Measurements from ENCODE around the gene MAGEA9B. TPM values are rescaled to one million over a fixed set of nuclear protein-coding genes. Genes with fewer than 3 reads are reported as not detected.
A peak's percentile ranks its signal among the peaks of the same experiment; 100 is the strongest.
"Not testable (repeated sequence)": the region's sequence is repeated elsewhere in the genome, so short reads cannot be mapped to it uniquely, and the experiment has no call there.

Gene MAGEA9B
- total and polyA plus RNA-seq, 10 of the 15 experiments (the other 5 are each of a cell fraction or from before 2014, with no cell fraction given): 0.08 TPM; not detected in 9

DNA sequence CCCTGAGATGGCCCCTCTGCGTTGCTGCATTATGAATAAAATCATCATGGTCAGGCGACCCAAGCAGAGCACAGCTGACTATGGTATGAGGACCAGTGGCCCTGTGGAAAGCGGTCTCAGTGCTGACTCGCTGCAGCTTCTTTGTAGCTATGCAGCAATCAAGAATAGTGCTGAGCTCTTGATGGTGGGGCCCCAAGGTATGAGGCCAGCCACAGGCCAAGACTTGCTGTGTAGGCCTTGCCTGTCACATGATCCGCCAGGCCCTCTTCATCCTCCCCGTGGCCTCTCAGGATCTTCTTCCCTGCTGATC is 35.4 kb downstream of the MAGEA9B start:
- BruUV-seq (replicated peaks); H3K4me2 ChIP-seq (ENCODE audit: control insufficient read depth, insufficient read depth); H3K4me3 ChIP-seq; SMC1A ChIA-PET (ENCODE audit: uncharacterized antibody, unreplicated experiment); RAD21 ChIA-PET (ENCODE audit: unreplicated experiment); intact Hi-C loops (cut with micrococcal nuclease; ENCODE audit: unreplicated experiment); H4K20me1 ChIP-seq (ENCODE audit: control insufficient read depth, insufficient read depth); H3K9ac ChIP-seq (ENCODE audit: control insufficient read depth, insufficient read depth, low read length); H3K27ac ChIP-seq (ENCODE audit: control insufficient read depth, insufficient read depth); DNase-seq (ENCODE audit: low read depth, low spot score); H3K9me3 ChIP-seq (replicated peaks; ENCODE audit: control insufficient read depth, insufficient read depth, low read length); H3K79me2 ChIP-seq (ENCODE audit: control insufficient read depth, insufficient read depth, low read length); ATAC-seq; H2AFZ ChIP-seq (ENCODE audit: control insufficient read depth, low read depth, low read length); H3K27me3 ChIP-seq (replicated peaks in 1 of 2; ENCODE audit: control insufficient read depth in 2 of 2, insufficient read depth in 2 of 2, low read length in 1 of 2); in situ Hi-C loops (cut with MboI); POLR2A ChIA-PET; FAIRE-seq; CTCF ChIA-PET; H3K4me1 ChIP-seq (ENCODE audit: control insufficient read depth, insufficient read depth, low read length); H3K36me3 ChIP-seq (ENCODE audit: control insufficient read depth in 2 of 2, insufficient read depth in 2 of 2, low read length in 1 of 2): not testable (repeated sequence)
- 71% methylated on average over 2 of the region's 6 CpGs for WGBS (ENCODE audit: insufficient coverage, insufficient replicate concordance, low lambda C conversion rate, missing lambda C conversion rate)

DNA sequence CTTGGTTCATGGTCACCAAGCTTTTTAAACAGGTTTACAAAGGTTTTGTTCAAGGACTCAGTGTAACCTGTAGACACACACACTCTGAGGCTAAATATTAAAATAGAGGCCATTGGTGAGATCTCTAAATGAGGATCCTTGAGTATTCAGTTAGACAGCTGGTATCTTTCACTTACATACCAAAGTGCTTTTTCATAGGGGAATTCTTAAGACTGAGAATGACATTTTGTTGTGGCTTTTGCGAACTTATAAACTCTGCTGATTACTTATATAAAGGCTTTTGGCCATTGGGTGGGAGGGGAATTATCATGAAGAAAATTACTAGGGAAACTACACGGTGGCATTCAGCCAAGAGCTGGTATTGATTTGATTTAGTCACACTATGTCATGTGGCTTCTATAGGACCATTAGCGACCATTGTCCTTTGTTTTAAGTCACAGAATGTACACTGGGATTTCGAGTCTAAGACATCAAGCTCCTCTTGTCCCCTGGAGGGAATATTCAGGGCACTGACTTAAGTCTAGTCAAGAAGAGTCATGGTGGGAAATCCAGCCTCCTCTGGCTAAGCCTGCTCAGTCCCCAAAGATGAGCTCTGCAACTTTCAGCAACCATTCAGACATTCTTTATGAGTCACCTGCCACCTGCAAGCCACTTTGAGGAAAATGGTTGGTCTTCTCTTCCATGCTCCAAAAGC is 35.9 kb downstream of the MAGEA9B start:
- POLR2A ChIA-PET; H3K79me2 ChIP-seq (ENCODE audit: control insufficient read depth, insufficient read depth, low read length); H3K4me3 ChIP-seq; H4K20me1 ChIP-seq (ENCODE audit: control insufficient read depth, insufficient read depth); H3K9ac ChIP-seq (ENCODE audit: control insufficient read depth, insufficient read depth, low read length); FAIRE-seq; BruUV-seq (replicated peaks); H3K4me1 ChIP-seq (ENCODE audit: control insufficient read depth, insufficient read depth, low read length); DNase-seq (ENCODE audit: low read depth, low spot score); H3K36me3 ChIP-seq (ENCODE audit: control insufficient read depth in 2 of 2, insufficient read depth in 2 of 2, low read length in 1 of 2); H2AFZ ChIP-seq (ENCODE audit: control insufficient read depth, low read depth, low read length); in situ Hi-C loops (cut with MboI); H3K4me2 ChIP-seq (ENCODE audit: control insufficient read depth, insufficient read depth); RAD21 ChIA-PET (ENCODE audit: unreplicated experiment); H3K27ac ChIP-seq (ENCODE audit: control insufficient read depth, insufficient read depth); CTCF ChIA-PET; intact Hi-C loops (cut with micrococcal nuclease; ENCODE audit: unreplicated experiment); H3K9me3 ChIP-seq (replicated peaks; ENCODE audit: control insufficient read depth, insufficient read depth, low read length); SMC1A ChIA-PET (ENCODE audit: uncharacterized antibody, unreplicated experiment); H3K27me3 ChIP-seq (replicated peaks in 1 of 2; ENCODE audit: control insufficient read depth in 2 of 2, insufficient read depth in 2 of 2, low read length in 1 of 2): not testable (repeated sequence)
- ATAC-seq: peak; percentile 71
- WGBS (ENCODE audit: insufficient coverage, insufficient replicate concordance, low lambda C conversion rate, missing lambda C conversion rate): no CpG with 5 or more reads among the region's 4 CpGs

DNA sequence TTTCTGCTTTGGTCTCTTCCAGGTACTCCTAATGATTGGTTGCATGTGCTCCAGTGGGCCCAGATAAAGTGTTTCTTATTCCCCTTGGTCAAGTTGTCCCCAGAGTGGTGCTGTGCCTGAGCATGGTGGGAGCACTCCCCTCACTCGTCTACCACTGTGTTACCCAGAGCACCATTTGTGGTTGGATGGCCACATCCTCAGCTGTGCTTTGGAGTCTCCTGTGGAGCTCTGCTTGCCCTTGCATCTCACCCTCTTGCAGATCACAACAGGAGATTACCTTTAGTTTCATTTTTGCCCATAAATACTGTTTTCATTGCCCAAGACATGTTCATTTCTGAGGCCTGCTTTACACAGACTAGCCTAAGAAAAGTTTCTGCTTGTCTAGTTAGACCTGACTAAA is 36.8 kb downstream of the MAGEA9B start:
- DNase-seq (ENCODE audit: low read depth, low spot score); H3K4me3 ChIP-seq; H3K36me3 ChIP-seq (ENCODE audit: control insufficient read depth in 2 of 2, insufficient read depth in 2 of 2, low read length in 1 of 2); H3K27me3 ChIP-seq (replicated peaks in 1 of 2; ENCODE audit: control insufficient read depth in 2 of 2, insufficient read depth in 2 of 2, low read length in 1 of 2); H3K27ac ChIP-seq (ENCODE audit: control insufficient read depth, insufficient read depth); intact Hi-C loops (cut with micrococcal nuclease; ENCODE audit: unreplicated experiment); in situ Hi-C loops (cut with MboI); H3K4me1 ChIP-seq (ENCODE audit: control insufficient read depth, insufficient read depth, low read length); H2AFZ ChIP-seq (ENCODE audit: control insufficient read depth, low read depth, low read length); POLR2A ChIA-PET; H3K79me2 ChIP-seq (ENCODE audit: control insufficient read depth, insufficient read depth, low read length); H3K4me2 ChIP-seq (ENCODE audit: control insufficient read depth, insufficient read depth); BruUV-seq (replicated peaks); H3K9ac ChIP-seq (ENCODE audit: control insufficient read depth, insufficient read depth, low read length); H3K9me3 ChIP-seq (replicated peaks; ENCODE audit: control insufficient read depth, insufficient read depth, low read length); H4K20me1 ChIP-seq (ENCODE audit: control insufficient read depth, insufficient read depth); RAD21 ChIA-PET (ENCODE audit: unreplicated experiment); CTCF ChIA-PET; SMC1A ChIA-PET (ENCODE audit: uncharacterized antibody, unreplicated experiment): not testable (repeated sequence)
- peak; percentile 8 for ATAC-seq
- FAIRE-seq: peak; percentile 81
- WGBS (ENCODE audit: insufficient coverage, insufficient replicate concordance, low lambda C conversion rate, missing lambda C conversion rate): 40% methylated on average over 1 of the region's 1 CpG

DNA sequence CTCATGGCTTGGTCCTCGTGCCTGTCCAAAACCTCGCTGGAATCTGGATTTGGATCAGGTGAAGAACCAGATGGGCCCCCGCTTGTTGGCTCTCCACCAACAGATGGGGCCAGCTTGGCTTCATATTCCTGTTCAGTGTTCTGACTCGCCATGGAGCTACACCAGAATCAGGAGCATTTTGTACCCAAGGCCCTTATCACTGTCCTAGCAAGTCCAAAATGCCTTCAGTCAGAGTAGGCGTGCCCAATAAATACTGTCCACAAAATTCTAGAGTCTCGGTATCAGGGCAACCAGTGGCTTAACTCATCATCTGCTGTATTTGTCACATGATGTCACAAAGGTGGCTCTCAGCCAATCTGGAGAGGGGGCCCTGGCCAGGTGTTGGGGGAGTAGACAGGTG is 37.6 kb downstream of the MAGEA9B start, which contains the start of gene HSFX3:
Gene HSFX3, minus strand, starts transcription at position 224 of the 400 bp plus-strand sequence. Its CDS starts 72 bp downstream, at position 152.
- DNase-seq (ENCODE audit: low read depth, low spot score); POLR2A ChIA-PET; RAD21 ChIA-PET (ENCODE audit: unreplicated experiment); H3K27ac ChIP-seq (ENCODE audit: control insufficient read depth, insufficient read depth); FAIRE-seq; BruUV-seq (replicated peaks); H3K4me3 ChIP-seq; H3K4me1 ChIP-seq (ENCODE audit: control insufficient read depth, insufficient read depth, low read length); intact Hi-C loops (cut with micrococcal nuclease; ENCODE audit: unreplicated experiment); H2AFZ ChIP-seq (ENCODE audit: control insufficient read depth, low read depth, low read length); CTCF ChIA-PET; H3K9me3 ChIP-seq (replicated peaks; ENCODE audit: control insufficient read depth, insufficient read depth, low read length); H3K4me2 ChIP-seq (ENCODE audit: control insufficient read depth, insufficient read depth); in situ Hi-C loops (cut with MboI); SMC1A ChIA-PET (ENCODE audit: uncharacterized antibody, unreplicated experiment); H3K36me3 ChIP-seq (ENCODE audit: control insufficient read depth in 2 of 2, insufficient read depth in 2 of 2, low read length in 1 of 2); ATAC-seq; H4K20me1 ChIP-seq (ENCODE audit: control insufficient read depth, insufficient read depth); H3K27me3 ChIP-seq (replicated peaks in 1 of 2; ENCODE audit: control insufficient read depth in 2 of 2, insufficient read depth in 2 of 2, low read length in 1 of 2); H3K9ac ChIP-seq (ENCODE audit: control insufficient read depth, insufficient read depth, low read length); H3K79me2 ChIP-seq (ENCODE audit: control insufficient read depth, insufficient read depth, low read length): not testable (repeated sequence)
- WGBS (ENCODE audit: insufficient coverage, insufficient replicate concordance, low lambda C conversion rate, missing lambda C conversion rate): 87% methylated on average over 2 of the region's 6 CpGs
